ENCODE results near the gene CWC25.

DNA sequence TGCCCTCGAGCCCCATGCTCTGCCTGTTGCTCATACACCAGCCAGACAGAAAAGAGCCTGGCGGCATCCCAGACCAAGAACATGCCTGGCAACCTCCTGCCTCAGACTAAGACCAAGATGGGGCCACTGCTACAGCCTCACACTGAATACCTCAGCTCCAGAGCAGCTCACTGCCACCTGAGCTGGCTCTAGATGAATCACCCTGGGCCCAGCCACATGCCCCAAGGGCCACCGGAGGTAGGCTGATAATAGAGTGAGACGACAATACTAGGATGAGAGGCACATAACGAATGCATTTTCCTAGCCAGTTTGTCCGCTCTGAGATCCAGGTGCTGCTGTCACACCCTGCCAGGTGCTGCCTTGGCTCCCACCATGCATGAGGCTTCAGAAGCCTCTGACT is 38.7 kb downstream of the CWC25 start:
- TF ChIP-seq, protein P1, sequence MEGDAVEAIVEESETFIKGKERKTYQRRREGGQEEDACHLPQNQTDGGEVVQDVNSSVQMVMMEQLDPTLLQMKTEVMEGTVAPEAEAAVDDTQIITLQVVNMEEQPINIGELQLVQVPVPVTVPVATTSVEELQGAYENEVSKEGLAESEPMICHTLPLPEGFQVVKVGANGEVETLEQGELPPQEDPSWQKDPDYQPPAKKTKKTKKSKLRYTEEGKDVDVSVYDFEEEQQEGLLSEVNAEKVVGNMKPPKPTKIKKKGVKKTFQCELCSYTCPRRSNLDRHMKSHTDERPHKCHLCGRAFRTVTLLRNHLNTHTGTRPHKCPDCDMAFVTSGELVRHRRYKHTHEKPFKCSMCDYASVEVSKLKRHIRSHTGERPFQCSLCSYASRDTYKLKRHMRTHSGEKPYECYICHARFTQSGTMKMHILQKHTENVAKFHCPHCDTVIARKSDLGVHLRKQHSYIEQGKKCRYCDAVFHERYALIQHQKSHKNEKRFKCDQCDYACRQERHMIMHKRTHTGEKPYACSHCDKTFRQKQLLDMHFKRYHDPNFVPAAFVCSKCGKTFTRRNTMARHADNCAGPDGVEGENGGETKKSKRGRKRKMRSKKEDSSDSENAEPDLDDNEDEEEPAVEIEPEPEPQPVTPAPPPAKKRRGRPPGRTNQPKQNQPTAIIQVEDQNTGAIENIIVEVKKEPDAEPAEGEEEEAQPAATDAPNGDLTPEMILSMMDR (IDR thresholded peaks at IDR 0.05; ENCODE audit: borderline replicate concordance, extremely low read depth, low read length, poor library complexity, severe bottlenecking), result no peak
- no peak for TF ChIP-seq EZH2 (IDR thresholded peaks at IDR 0.05; ENCODE audit: borderline replicate concordance, low read depth, low read length, severe bottlenecking)
